SK-N-SH treated with all-trans-retinoic acid at 6 μM for 48 hours (cell line): Measurements from ENCODE around the gene MFSD6L.

Experiments used
- CREB5 ChIP-seq: fragments of 250-450 bp; sonication (Bioruptor Pico); IDR thresholded peaks from 2 replicates; pipeline ENCODE4 v1.5.1; 2020; ENCODE audit warnings: low read depth, mild to moderate bottlenecking, moderate library complexity
- RARB ChIP-seq: fragments of 250-450 bp; sonication (Bioruptor Pico); IDR thresholded peaks from 2 replicates; pipeline ENCODE4 v1.8.0; 2021; ENCODE audit warnings: mild to moderate bottlenecking, moderate library complexity
- ZFP3 ChIP-seq: fragments of 250-450 bp; sonication (Bioruptor Pico); IDR thresholded peaks from 2 replicates; pipeline ENCODE4 v1.5.0; 2020; ENCODE audit warnings: mild to moderate bottlenecking, moderate library complexity

DNA sequence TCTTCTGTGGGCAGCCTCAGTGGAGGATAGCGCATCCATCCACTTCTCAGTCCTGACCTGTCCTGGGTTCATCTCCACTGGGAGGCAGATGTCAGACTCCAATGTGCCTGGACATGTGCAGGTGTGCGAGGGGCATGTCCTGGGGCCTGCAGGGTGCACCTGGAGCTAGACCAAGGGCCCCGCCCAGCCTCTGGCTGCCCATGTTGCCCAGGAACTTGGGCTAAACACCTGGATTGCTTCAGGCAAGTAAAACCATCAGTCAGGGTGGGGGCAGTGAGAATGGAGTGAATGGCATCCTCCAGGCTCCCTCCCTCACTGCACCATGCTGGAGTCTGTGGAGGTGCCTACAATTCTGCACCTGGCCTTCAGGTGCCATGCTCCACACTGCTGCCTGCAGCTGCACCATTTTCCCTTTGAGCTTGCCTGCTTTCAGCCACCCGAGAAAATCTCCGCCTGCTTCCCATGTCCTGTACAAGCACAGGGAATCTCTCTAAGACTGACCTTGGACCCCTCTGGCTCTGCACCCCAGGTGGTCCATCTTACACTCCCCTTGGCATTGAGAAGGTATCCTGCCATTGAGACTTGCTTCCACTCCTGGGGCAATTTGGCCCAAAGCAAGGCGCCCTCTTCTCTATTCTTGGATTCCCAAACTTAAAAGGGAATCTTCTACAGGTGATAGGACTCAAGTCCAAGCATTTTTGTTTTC lies 2.1 kb upstream of the MFSD6L start:
- no peak for TF ChIP-seq RARB (CRISPR knock-in tag)
- no peak for TF ChIP-seq ZFP3 (CRISPR knock-in tag)
- no peak for TF ChIP-seq CREB5 (CRISPR knock-in tag)
